Neural crest cell (in vitro differentiated cells): Measurements from ENCODE around the gene SLC25A26. TPM values are rescaled to one million over a fixed set of nuclear protein-coding genes. Genes with fewer than 3 reads are reported as not detected.

ENCODE experiments used
- DNase-seq: peaks from one replicate; pipeline ENCODE4 v3.0.0; 2021; ENCODE audit warnings: low read depth, mixed read lengths, low spot score
- H3K27ac Mint-ChIP-seq: one replicate; pipeline ENCODE4 v1.8.0; 2021; ENCODE audit warnings: mild to moderate bottlenecking, mixed read lengths; ENCODE audit not compliant: unreplicated experiment
- H3K27me3 Mint-ChIP-seq: 2 replicates; pipeline ENCODE4 v1.8.0; 2021; ENCODE audit warnings: low read depth, mild to moderate bottlenecking, mixed read lengths
- H3K36me3 Mint-ChIP-seq: 2 replicates; pipeline ENCODE4 v1.8.0; 2021; ENCODE audit warnings: low read depth, mild to moderate bottlenecking, mixed read lengths
- H3K4me1 Mint-ChIP-seq: 2 replicates; pipeline ENCODE4 v1.8.0; 2021; ENCODE audit warnings: mixed read lengths
- H3K4me3 Mint-ChIP-seq: one replicate; pipeline ENCODE4 v1.8.0; 2021; ENCODE audit warnings: mild to moderate bottlenecking, mixed read lengths
- H3K9me3 Mint-ChIP-seq: 2 replicates; pipeline ENCODE4 v1.8.0; 2021; ENCODE audit warnings: mixed read lengths
- total RNA-seq: library from RNA; stranded (reverse); gene quantifications from 2 replicates; pipeline ENCODE4 v1.2.1, GENCODE V29; 2021
- TF ChIP-seq, protein P1 (sequence below): fragments of 200-600 bp; sonication (generic); conservative IDR thresholded peaks from 2 replicates; pipeline ENCODE4 v1.5.0; 2021; ENCODE audit warnings: antibody characterized with exemption, mild to moderate bottlenecking

Gene SLC25A26
- total RNA-seq, 1 donor from 2014 or later: 10.1 TPM

DNA sequence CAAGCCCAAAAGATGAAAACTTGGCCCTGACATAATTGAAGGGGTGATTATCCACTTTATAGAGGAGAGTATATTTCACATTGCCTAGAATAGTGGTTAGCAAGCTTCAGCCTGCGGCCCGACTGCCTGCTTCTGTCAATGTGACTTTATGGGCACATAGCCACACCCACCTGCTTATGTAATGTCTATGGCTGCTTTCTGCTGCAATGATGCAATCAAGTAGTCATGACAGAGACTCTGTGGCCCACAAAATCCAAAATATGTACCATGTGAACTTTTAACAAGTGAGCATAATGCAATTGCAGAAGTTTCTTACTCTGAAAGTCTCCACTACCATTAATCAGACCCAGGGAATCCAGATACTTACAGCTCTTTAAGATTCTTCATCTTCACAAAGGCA, 176.9 kb downstream of the SLC25A26 start:
- TF ChIP-seq, protein P1, sequence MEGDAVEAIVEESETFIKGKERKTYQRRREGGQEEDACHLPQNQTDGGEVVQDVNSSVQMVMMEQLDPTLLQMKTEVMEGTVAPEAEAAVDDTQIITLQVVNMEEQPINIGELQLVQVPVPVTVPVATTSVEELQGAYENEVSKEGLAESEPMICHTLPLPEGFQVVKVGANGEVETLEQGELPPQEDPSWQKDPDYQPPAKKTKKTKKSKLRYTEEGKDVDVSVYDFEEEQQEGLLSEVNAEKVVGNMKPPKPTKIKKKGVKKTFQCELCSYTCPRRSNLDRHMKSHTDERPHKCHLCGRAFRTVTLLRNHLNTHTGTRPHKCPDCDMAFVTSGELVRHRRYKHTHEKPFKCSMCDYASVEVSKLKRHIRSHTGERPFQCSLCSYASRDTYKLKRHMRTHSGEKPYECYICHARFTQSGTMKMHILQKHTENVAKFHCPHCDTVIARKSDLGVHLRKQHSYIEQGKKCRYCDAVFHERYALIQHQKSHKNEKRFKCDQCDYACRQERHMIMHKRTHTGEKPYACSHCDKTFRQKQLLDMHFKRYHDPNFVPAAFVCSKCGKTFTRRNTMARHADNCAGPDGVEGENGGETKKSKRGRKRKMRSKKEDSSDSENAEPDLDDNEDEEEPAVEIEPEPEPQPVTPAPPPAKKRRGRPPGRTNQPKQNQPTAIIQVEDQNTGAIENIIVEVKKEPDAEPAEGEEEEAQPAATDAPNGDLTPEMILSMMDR: no peak
- peaks cover 5% of the 10 kb centered on the region for H3K27me3 Mint-ChIP-seq
- H3K4me1 Mint-ChIP-seq: peaks cover 83% of the 10 kb centered on the region
- no peak for DNase-seq
- H3K4me3 Mint-ChIP-seq: peak overlapping the region; percentile 49
- no peaks in the 10 kb centered on the region for H3K9me3 Mint-ChIP-seq
- peaks cover 45% of the 10 kb centered on the region for H3K36me3 Mint-ChIP-seq
- H3K27ac Mint-ChIP-seq: no peak overlapping the region

DNA sequence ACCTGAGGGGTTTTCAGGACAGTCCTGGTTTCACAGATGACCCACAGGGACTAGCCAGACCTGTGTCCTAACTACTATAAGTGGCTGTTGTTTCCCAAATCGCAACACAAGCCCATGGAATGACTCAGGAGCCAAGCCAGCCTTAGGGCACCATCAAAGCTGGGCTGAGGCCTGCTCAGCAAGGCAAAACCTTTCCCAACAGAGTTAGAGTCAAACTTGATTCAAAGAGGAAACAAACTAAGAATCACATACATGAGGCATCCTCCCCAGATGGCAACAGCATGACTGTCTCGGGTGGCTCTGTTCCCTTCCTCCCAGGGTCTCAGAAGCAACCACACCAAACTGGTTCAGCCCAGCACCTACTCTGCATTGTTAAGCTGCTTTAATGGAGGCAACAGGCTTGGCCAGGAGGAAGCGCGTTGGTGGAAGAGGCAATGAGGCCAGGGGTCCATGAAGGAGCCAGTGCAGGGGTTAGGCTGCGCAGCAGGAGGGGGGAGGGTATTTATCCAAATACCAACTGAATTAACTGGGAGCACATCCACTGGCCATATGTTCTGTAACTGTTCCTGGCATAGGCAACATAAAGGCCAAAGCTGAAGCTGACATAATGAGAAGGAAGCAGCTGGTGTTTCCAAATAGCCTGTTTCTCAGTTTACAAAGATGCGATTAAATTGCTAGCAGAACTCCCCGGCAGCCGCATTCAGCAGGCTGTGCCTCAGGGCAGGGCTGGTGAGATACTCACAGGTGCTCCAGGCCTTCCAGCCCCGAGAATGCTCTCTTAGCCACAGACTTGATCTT, 177.6 kb downstream of the SLC25A26 start:
- Mint-ChIP-seq H3K36me3 (peaks cover 47% of the 10 kb centered on the region), H3K4me3 (peak overlapping the region; percentile 49), H3K4me1 (peaks cover 84% of the 10 kb centered on the region), H3K9me3 (no peaks in the 10 kb centered on the region), H3K27me3 (peaks cover 5% of the 10 kb centered on the region), H3K27ac (peak overlapping the region; percentile 19)
- TF ChIP-seq, protein P1: no peak
- no peak for DNase-seq

DNA sequence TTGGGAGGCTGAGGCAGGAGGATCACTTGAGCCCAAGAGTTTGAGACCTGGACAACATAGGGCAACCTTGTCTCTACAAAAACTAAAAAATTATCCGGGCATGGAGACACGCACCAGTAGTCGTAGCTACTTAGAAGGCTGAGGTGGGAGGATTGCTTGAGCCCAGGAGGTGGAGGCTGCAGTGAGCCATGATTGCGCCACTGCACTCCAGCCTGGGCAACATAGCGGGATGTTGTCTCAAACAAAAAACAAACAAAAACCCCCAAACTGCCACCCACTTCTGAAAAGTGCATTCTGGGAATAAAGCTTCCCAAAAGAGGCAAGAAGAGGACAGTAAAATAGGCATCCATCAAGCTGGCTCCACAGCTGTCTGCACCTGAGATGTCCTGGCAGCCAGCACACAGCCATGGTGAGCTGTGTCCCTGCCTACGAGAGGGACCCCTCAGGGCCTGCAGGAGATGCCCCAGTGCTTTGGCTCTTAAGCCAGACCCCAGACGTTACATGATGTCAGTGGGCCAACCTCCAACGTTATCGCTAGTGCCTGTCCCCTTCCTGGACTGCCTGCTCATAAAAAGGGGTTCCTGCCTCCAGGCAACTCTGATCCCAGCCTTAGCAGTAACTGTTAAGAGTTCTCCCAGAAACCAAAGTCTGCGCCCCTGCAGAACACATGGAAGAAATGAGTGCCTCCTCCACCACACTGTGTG, 178.9 kb downstream of the SLC25A26 start:
- Mint-ChIP-seq H3K36me3 (peaks cover 43% of the 10 kb centered on the region), H3K27ac (peak overlapping the region; percentile 62)

DNA sequence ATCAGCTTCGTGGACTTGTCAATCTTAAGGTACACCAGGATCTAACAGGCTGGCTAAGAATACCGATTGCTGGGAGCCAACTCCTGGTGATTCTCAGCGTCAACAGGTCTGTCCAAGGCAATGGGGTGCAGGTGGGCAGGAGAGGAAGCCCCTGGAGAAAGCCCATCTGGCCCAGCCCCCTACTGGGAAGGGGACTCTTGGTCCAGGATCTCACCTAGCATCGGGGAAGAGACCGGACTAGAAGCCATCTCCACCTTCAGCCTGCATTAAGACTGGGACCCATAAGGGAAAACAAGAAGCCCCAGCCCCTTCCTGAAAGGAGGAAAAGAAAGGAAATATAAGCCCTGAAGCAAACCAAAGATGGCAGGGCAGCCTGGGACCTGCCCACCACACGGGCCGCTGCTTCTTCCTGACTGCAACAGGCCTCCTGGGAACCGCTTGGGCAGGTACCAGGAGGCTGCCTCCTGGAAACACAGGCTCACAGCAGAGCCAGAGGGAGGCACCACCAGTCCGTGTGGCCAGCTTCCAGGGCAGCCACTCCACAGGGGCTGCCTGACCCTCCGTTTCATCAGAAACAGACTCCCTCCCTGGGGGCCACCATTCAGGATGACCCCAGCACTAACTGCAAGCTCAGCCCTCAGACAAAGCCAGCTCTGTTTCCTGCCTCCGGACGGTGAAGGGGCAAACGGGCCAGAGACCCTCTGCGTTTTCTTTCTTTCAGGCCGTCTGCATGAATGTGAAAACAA, 179.8 kb downstream of the SLC25A26 start:
- DNase-seq: peak; percentile 59
- H3K27ac Mint-ChIP-seq: peak overlapping the region; percentile 62
- H3K36me3 Mint-ChIP-seq: peaks cover 41% of the 10 kb centered on the region
- peaks cover 5% of the 10 kb centered on the region for H3K27me3 Mint-ChIP-seq
- peaks cover 80% of the 10 kb centered on the region for H3K4me1 Mint-ChIP-seq
- H3K4me3 Mint-ChIP-seq: peak overlapping the region; percentile 66
- no peaks in the 10 kb centered on the region for H3K9me3 Mint-ChIP-seq
- TF ChIP-seq, protein P1: no peak

More for the DNA sequence above, 178.9 kb downstream of the SLC25A26 start:
- DNase-seq: no peak
- peaks cover 5% of the 10 kb centered on the region for H3K27me3 Mint-ChIP-seq
- no peaks in the 10 kb centered on the region for H3K9me3 Mint-ChIP-seq
- H3K4me3 Mint-ChIP-seq: peak overlapping the region; percentile 66
- peaks cover 81% of the 10 kb centered on the region for H3K4me1 Mint-ChIP-seq
- TF ChIP-seq, protein P1: no peak

DNA sequence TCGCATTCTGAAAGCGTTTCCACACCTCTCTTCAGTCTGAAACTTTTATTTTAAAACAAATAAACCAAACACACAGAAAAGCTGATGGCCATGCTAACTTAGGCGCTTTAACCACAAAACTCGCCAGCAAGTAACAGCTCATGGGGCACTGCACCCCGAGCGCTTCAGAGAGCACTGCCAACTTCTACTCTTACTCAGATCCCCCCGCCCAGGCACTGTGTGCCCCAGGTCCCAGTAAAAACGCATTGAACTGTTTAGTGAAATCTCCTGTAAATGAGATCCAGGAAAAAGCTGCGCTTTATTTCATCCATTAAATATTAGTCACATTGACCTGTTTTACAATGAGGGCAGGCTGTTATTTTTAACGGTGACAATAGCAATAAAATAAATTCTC, 180.4 kb downstream of the SLC25A26 start:
- Mint-ChIP-seq H3K9me3 (no peaks in the 10 kb centered on the region), H3K27me3 (peaks cover 5% of the 10 kb centered on the region), H3K36me3 (peaks cover 39% of the 10 kb centered on the region), H3K4me3 (peak overlapping the region; percentile 66), H3K27ac (peak overlapping the region; percentile 60), H3K4me1 (peaks cover 85% of the 10 kb centered on the region)
- no peak for DNase-seq
- TF ChIP-seq, protein P1: no peak
